ENCODE data around the gene ENTHD1.
"Not testable (repeated sequence)": the region's sequence is repeated elsewhere in the genome, so short reads cannot be mapped to it uniquely, and the experiment has no call there.

ENTHD1 gene

GRCh38 chr22:39908737-39909136 is 15.2 kb upstream of the ENTHD1 start:
- no peak for DNase-seq (ENCODE audit: low read depth)
- TF ChIP-seq, protein P1, sequence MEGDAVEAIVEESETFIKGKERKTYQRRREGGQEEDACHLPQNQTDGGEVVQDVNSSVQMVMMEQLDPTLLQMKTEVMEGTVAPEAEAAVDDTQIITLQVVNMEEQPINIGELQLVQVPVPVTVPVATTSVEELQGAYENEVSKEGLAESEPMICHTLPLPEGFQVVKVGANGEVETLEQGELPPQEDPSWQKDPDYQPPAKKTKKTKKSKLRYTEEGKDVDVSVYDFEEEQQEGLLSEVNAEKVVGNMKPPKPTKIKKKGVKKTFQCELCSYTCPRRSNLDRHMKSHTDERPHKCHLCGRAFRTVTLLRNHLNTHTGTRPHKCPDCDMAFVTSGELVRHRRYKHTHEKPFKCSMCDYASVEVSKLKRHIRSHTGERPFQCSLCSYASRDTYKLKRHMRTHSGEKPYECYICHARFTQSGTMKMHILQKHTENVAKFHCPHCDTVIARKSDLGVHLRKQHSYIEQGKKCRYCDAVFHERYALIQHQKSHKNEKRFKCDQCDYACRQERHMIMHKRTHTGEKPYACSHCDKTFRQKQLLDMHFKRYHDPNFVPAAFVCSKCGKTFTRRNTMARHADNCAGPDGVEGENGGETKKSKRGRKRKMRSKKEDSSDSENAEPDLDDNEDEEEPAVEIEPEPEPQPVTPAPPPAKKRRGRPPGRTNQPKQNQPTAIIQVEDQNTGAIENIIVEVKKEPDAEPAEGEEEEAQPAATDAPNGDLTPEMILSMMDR (IDR thresholded peaks at IDR 0.05; ENCODE audit: control insufficient read depth, extremely low read depth, insufficient read depth) = no peak
- H3K4me3 ChIP-seq (ENCODE audit: low read depth, low read length) = no peak overlapping the region

DNA sequence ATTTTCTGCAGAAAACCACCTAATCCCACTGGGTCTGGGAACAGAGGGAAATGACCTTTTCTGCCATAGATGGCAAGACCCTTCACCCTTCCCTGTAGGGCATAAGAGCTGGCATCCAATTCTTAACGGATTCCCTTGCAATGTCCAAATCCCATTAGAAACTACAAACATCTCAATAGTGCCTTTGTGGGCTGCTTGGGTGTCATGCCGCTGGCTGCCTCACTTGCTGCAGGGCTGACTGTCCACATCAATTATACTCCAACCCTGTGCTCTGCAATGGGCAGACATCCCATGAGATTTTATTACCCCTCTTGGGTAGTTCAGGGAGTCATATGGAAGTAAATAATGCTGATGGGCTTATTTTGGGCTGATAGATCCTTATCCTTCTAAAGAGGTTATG is 14.6 kb upstream of the ENTHD1 start:
- H3K4me3 ChIP-seq (ENCODE audit: low read depth, low read length) = no peak overlapping the region
- TF ChIP-seq, protein P1 (IDR thresholded peaks at IDR 0.05; ENCODE audit: control insufficient read depth, extremely low read depth, insufficient read depth) = no peak
- DNase-seq (ENCODE audit: low read depth) = no peak

DNA sequence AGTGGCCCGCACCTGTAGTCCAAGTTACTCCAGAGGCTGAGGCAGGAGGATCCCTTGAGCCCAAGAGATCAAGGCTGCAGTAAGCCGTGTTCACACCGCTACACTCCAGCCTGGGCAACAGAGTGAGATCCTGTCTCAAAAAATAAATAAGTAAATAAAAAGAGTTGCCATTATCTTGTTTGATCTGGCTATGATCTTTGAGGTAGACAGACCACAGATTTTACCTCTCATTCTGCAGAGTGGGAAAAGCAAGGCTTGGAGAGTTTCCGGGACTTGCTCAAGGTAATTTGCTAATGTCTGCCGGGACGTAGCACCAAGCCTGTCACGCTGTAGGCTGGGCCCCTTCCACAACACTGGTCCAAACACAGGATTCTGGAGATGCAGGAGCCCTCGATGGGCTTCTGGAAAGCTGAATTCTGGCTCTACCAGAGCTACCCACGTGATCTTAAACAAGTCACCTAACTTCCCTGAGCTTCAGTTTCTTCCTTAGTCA is 14.1 kb upstream of the ENTHD1 start:
- H3K4me3 ChIP-seq (ENCODE audit: low read depth, low read length) = no peak overlapping the region
- TF ChIP-seq, protein P1 (IDR thresholded peaks at IDR 0.05; ENCODE audit: control insufficient read depth, extremely low read depth, insufficient read depth) = no peak
- no peak for DNase-seq (ENCODE audit: low read depth)

- no peak overlapping the region for H3K4me3 ChIP-seq (ENCODE audit: low read depth, low read length)
- no peak for DNase-seq (ENCODE audit: low read depth)
- TF ChIP-seq, protein P1 (IDR thresholded peaks at IDR 0.05; ENCODE audit: control insufficient read depth, extremely low read depth, insufficient read depth) = no peak
Observed at GRCh38 chr22:39907047-39907446, 13.5 kb upstream of the ENTHD1 start.

- H3K4me3 ChIP-seq (ENCODE audit: low read depth, low read length) = no peak overlapping the region
- TF ChIP-seq, protein P1 (IDR thresholded peaks at IDR 0.05; ENCODE audit: control insufficient read depth, extremely low read depth, insufficient read depth) = no peak
- no peak for DNase-seq (ENCODE audit: low read depth)
Observed at GRCh38 chr22:39906207-39906606, 12.6 kb upstream of the ENTHD1 start.

- TF ChIP-seq, protein P1 (IDR thresholded peaks at IDR 0.05; ENCODE audit: control insufficient read depth, extremely low read depth, insufficient read depth) = no peak
- DNase-seq (ENCODE audit: low read depth) = no peak
- no peak overlapping the region for H3K4me3 ChIP-seq (ENCODE audit: low read depth, low read length)
Observed at GRCh38 chr22:39905687-39906086, 12.1 kb upstream of the ENTHD1 start.

DNA sequence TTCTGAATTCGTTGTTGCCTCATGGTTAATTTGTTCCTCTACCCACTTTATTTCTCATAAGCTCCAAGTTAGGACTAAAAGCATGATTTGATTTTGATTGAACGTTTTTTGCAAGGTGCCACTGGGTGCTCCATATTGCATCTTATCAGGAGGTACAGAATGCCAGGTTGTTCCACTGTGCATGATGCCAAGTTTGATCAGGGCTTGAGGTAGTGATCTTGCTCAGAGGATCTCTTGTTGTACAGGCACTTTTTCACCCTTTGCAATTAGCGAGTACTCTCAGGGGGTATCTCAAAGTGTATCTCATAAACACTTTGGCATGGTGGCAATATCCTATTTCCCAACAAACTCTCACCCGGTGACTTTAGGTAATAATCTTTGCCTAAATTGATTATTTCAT is 11.3 kb upstream of the ENTHD1 start:
- DNase-seq (ENCODE audit: low read depth) = no peak
- no peak overlapping the region for H3K4me3 ChIP-seq (ENCODE audit: low read depth, low read length)
- TF ChIP-seq, protein P1 (IDR thresholded peaks at IDR 0.05; ENCODE audit: control insufficient read depth, extremely low read depth, insufficient read depth) = no peak

GRCh38 chr22:39904024-39904423 is 10.5 kb upstream of the ENTHD1 start:
- DNase-seq (ENCODE audit: low read depth); H3K4me3 ChIP-seq (ENCODE audit: low read depth, low read length): not testable (repeated sequence)
